Measurements from ENCODE around the gene ZDHHC14. TPM values are rescaled to one million over a fixed set of nuclear protein-coding genes. Genes with fewer than 3 reads are reported as not detected.

ZDHHC14 gene
- total and polyA plus RNA-seq, 8 donors = 3.4 to 25.7 (median 7.4) TPM

DNA sequence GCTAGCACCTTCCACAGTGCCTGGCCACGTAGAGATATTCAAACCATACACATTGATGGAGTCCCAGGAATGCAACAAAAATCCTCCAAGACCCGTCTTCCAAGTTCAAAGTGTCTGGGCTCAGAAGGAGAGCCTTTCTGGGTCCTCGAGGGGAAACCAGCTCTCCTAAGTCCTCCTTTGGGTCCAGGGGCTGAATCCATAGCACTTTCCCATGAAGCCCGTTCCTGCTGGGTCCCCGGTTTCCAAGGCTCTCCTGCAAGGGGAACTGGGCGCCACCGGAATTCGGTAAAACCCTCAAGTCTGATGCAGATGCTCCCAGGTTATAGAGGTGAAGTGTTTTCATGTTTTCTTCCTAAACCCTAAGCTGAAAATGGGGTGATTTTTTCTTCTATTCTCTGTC lies 340.8 kb downstream of the ZDHHC14 start:
- WGBS, 5 donors = 87 to 95% (median 91%) methylated on average over 8 of the region's 8 CpGs

DNA sequence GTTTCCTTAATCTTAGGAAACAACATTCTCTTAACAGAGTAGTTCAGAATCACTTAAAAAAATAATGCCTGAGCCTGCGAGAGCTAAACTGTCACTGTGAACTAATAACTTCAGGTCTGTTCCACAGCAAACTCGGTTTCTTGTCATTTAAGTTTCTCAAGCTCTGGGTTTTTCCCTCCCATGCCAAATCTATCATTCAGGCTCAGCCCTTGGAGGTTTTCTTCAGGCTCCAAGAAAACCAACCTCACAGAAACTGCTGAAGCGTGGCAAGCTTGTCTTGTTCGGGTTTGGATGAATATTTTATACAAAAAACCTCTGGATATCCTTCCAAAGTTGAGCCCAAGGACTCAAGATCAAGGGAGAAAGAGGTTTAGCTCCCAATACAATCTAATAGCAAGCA lies 342.4 kb downstream of the ZDHHC14 start:
- H3K27me3 ChIP-seq = no peaks in the 10 kb centered on the region
- TF ChIP-seq POLR2AphosphoS5 (IDR thresholded peaks at IDR 0.05) = no peak
- TF ChIP-seq, protein P1, sequence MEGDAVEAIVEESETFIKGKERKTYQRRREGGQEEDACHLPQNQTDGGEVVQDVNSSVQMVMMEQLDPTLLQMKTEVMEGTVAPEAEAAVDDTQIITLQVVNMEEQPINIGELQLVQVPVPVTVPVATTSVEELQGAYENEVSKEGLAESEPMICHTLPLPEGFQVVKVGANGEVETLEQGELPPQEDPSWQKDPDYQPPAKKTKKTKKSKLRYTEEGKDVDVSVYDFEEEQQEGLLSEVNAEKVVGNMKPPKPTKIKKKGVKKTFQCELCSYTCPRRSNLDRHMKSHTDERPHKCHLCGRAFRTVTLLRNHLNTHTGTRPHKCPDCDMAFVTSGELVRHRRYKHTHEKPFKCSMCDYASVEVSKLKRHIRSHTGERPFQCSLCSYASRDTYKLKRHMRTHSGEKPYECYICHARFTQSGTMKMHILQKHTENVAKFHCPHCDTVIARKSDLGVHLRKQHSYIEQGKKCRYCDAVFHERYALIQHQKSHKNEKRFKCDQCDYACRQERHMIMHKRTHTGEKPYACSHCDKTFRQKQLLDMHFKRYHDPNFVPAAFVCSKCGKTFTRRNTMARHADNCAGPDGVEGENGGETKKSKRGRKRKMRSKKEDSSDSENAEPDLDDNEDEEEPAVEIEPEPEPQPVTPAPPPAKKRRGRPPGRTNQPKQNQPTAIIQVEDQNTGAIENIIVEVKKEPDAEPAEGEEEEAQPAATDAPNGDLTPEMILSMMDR (IDR thresholded peaks at IDR 0.05) = no peak
- no peak for TF ChIP-seq EP300 (IDR thresholded peaks at IDR 0.05)
- TF ChIP-seq POLR2A (IDR thresholded peaks at IDR 0.05) = no peak
- 79 to 87% (median 85%) methylated on average over 4 of the region's 4 CpGs for WGBS, 5 donors
- no peaks in the 10 kb centered on the region for H3K36me3 ChIP-seq
- no peak overlapping the region for H3K27ac ChIP-seq
- H3K4me3 ChIP-seq = no peak overlapping the region
- H3K9me3 ChIP-seq = peaks cover 0 to 7% (median 2%) of the 10 kb centered on the region in 4 donors
- intact Hi-C loops (cut with DNase I; ENCODE audit: low total_unique reads) = no loop called here
- no peak for DNase-seq
- H3K4me1 ChIP-seq = peaks cover 3 to 10% (median 8%) of the 10 kb centered on the region in 4 donors

More for the DNA sequence above, 340.8 kb downstream of the ZDHHC14 start:
- Histone ChIP-seq H3K9me3 (peaks cover 0 to 7% (median 2%) of the 10 kb centered on the region in 4 donors), H3K27me3 (no peaks in the 10 kb centered on the region), H3K27ac (no peak overlapping the region), H3K4me1 (peaks cover 0 to 9% (median 3%) of the 10 kb centered on the region in 4 donors), H3K36me3 (no peaks in the 10 kb centered on the region), H3K4me3 (no peak overlapping the region)
- TF ChIP-seq, protein P1 (IDR thresholded peaks at IDR 0.05) = no peak
- TF ChIP-seq POLR2AphosphoS5 (IDR thresholded peaks at IDR 0.05) (no peak), EP300 (IDR thresholded peaks at IDR 0.05) (no peak), POLR2A (IDR thresholded peaks at IDR 0.05) (no peak)
- DNase-seq = no peak
- intact Hi-C loops (cut with DNase I; ENCODE audit: low total_unique reads) = no loop called here

- Histone ChIP-seq H3K4me3 (no peak overlapping the region), H3K27ac (no peak overlapping the region), H3K36me3 (no peaks in the 10 kb centered on the region), H3K9me3 (peaks cover 0 to 7% (median 2%) of the 10 kb centered on the region in 4 donors), H3K4me1 (peaks cover 3 to 10% (median 8%) of the 10 kb centered on the region in 4 donors), H3K27me3 (no peaks in the 10 kb centered on the region)
- no peak for DNase-seq
- no peak for TF ChIP-seq EP300 (IDR thresholded peaks at IDR 0.05)
- TF ChIP-seq POLR2A (IDR thresholded peaks at IDR 0.05) = no peak
- TF ChIP-seq POLR2AphosphoS5 (IDR thresholded peaks at IDR 0.05) = no peak
- TF ChIP-seq, protein P1 (IDR thresholded peaks at IDR 0.05) = no peak
- intact Hi-C loops (cut with DNase I; ENCODE audit: low total_unique reads) = no loop called here
- WGBS, 5 donors = 82 to 92% (median 88%) methylated on average over 5 of the region's 5 CpGs
These were observed 343.3 kb downstream of the ZDHHC14 start for GRCh38 chr6:157724138-157724820.

GRCh38 chr6:157724960-157725741 lies 344.2 kb downstream of the ZDHHC14 start:
- H3K27ac ChIP-seq = peak overlapping the region in 1 of 5 donors; percentile 29
- TF ChIP-seq POLR2AphosphoS5 (IDR thresholded peaks at IDR 0.05) = no peak
- no peak for TF ChIP-seq POLR2A (IDR thresholded peaks at IDR 0.05)
- no peak for TF ChIP-seq EP300 (IDR thresholded peaks at IDR 0.05)
- no peaks in the 10 kb centered on the region for H3K36me3 ChIP-seq
- H3K4me3 ChIP-seq = no peak overlapping the region
- no peaks in the 10 kb centered on the region for H3K27me3 ChIP-seq
- 83 to 90% (median 90%) methylated on average over 10 of the region's 10 CpGs for WGBS, 5 donors
- peaks cover 0 to 7% (median 2%) of the 10 kb centered on the region in 4 donors for H3K9me3 ChIP-seq
- intact Hi-C loops (cut with DNase I; ENCODE audit: low total_unique reads) = no loop called here
- peaks cover 3 to 10% (median 8%) of the 10 kb centered on the region in 4 donors for H3K4me1 ChIP-seq
- DNase-seq = no peak
